ENCODE results near the gene TDRD1. TPM values are rescaled to one million over a fixed set of nuclear protein-coding genes. Genes with fewer than 3 reads are reported as not detected.
"Not testable (repeated sequence)": the region's sequence is repeated elsewhere in the genome, so short reads cannot be mapped to it uniquely, and the experiment has no call there.

TDRD1 gene
- total RNA-seq, 3 donors from 2014 or later (not counting 1 experiment from before 2014, with no cell fraction given) = 0.08 to 0.33 (median 0.09) TPM

GRCh38 chr10:114140036-114140435 is 39.1 kb upstream of the TDRD1 start:
- intact Hi-C loops (cut with micrococcal nuclease) = no loop called here
- H3K27me3 Mint-ChIP-seq (ENCODE audit: low read depth in 2 of 2) = no peaks in the 10 kb centered on the region
- no peak overlapping the region for H3K27ac ChIP-seq (ENCODE audit: low read length)
- no peaks in the 10 kb centered on the region for H3K4me1 Mint-ChIP-seq
- no peaks in the 10 kb centered on the region for H3K4me1 ChIP-seq (ENCODE audit: control insufficient read depth, insufficient read depth, low read length)
- H3K9me3 Mint-ChIP-seq = no peaks in the 10 kb centered on the region
- no peaks in the 10 kb centered on the region for H3K27me3 ChIP-seq (ENCODE audit: control insufficient read depth, insufficient read depth, low read length)
- 100% methylated on average over 1 of the region's 1 CpG for WGBS (ENCODE audit: insufficient coverage)
- H3K9me3 ChIP-seq (ENCODE audit: control insufficient read depth, insufficient read depth, low read length) = no peaks in the 10 kb centered on the region
- H3K36me3 Mint-ChIP-seq = peaks cover 14% of the 10 kb centered on the region
- no peak overlapping the region for H3K4me3 Mint-ChIP-seq
- peaks cover 69% of the 10 kb centered on the region for H3K36me3 ChIP-seq (ENCODE audit: control insufficient read depth, insufficient read depth, low read length)
- no peak overlapping the region for H3K4me3 ChIP-seq (ENCODE audit: low read length)
- no peak for TF ChIP-seq CTCF (IDR thresholded peaks at IDR 0.05)
- no peak overlapping the region for H3K27ac Mint-ChIP-seq
- ATAC-seq (no peak), DNase-seq (no peak)

- DNase-seq; H3K27ac Mint-ChIP-seq; H3K27ac ChIP-seq (ENCODE audit: low read length); H3K4me1 ChIP-seq (ENCODE audit: control insufficient read depth, insufficient read depth, low read length); H3K36me3 Mint-ChIP-seq; ATAC-seq; H3K4me1 Mint-ChIP-seq; H3K9me3 Mint-ChIP-seq; H3K9me3 ChIP-seq (ENCODE audit: control insufficient read depth, insufficient read depth, low read length); H3K4me3 Mint-ChIP-seq; H3K4me3 ChIP-seq (ENCODE audit: low read length); intact Hi-C loops (cut with micrococcal nuclease); H3K27me3 Mint-ChIP-seq (ENCODE audit: low read depth in 2 of 2); H3K27me3 ChIP-seq (ENCODE audit: control insufficient read depth, insufficient read depth, low read length): not testable (repeated sequence)
- 96% methylated on average over 2 of the region's 2 CpGs for WGBS (ENCODE audit: insufficient coverage)
- H3K36me3 ChIP-seq (ENCODE audit: control insufficient read depth, insufficient read depth, low read length) = peaks cover 68% of the 10 kb centered on the region
These were observed 38.3 kb upstream of the TDRD1 start for GRCh38 chr10:114140827-114141226.

GRCh38 chr10:114142018-114142417 is 37.1 kb upstream of the TDRD1 start:
- Mint-ChIP-seq H3K9me3 (no peaks in the 10 kb centered on the region), H3K27ac (no peak overlapping the region), H3K4me1 (peaks cover 0 to 4% of the 10 kb centered on the region in 2 donors), H3K4me3 (no peak overlapping the region), H3K36me3 (peaks cover 6% of the 10 kb centered on the region), H3K27me3 (ENCODE audit: low read depth in 2 of 2) (no peaks in the 10 kb centered on the region)
- Histone ChIP-seq H3K27me3 (ENCODE audit: control insufficient read depth, insufficient read depth, low read length) (no peaks in the 10 kb centered on the region), H3K4me3 (ENCODE audit: low read length) (no peak overlapping the region), H3K36me3 (ENCODE audit: control insufficient read depth, insufficient read depth, low read length) (peaks cover 61% of the 10 kb centered on the region), H3K4me1 (ENCODE audit: control insufficient read depth, insufficient read depth, low read length) (no peaks in the 10 kb centered on the region), H3K27ac (ENCODE audit: low read length) (no peak overlapping the region), H3K9me3 (ENCODE audit: control insufficient read depth, insufficient read depth, low read length) (no peaks in the 10 kb centered on the region)
- WGBS (ENCODE audit: insufficient coverage) = 93% methylated on average over 3 of the region's 3 CpGs
- no peak for DNase-seq
- TF ChIP-seq CTCF (IDR thresholded peaks at IDR 0.05) = no peak
- ATAC-seq = no peak
- intact Hi-C loops (cut with micrococcal nuclease) = no loop called here

DNA sequence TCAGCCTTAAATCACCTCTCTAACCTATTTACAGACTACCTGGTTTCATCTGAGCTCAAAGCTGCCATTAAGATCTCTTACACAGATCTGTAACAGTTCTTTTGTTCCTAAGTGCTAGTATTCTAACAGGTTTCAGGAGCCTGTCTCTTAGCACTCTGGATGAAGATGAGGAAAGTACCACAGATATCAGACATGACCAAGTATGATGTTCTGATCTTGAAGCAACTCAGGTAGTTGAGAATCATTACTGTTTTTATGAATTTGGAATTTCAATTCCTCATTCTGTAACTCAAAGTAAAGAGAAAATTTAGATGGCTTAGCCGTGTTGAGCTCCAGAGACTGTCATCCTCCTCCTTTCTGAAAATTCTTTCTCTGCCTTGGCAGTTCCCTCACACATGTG is 36.0 kb upstream of the TDRD1 start:
- Mint-ChIP-seq H3K4me3 (no peak overlapping the region), H3K4me1 (peaks cover 0 to 4% of the 10 kb centered on the region in 2 donors), H3K27me3 (ENCODE audit: low read depth in 2 of 2) (no peaks in the 10 kb centered on the region), H3K36me3 (peaks cover 6% of the 10 kb centered on the region), H3K27ac (no peak overlapping the region), H3K9me3 (no peaks in the 10 kb centered on the region)
- H3K27ac ChIP-seq (ENCODE audit: low read length) = no peak overlapping the region
- ATAC-seq (no peak), DNase-seq (no peak)
- H3K4me1 ChIP-seq (ENCODE audit: control insufficient read depth, insufficient read depth, low read length) = no peaks in the 10 kb centered on the region
- H3K27me3 ChIP-seq (ENCODE audit: control insufficient read depth, insufficient read depth, low read length) = no peaks in the 10 kb centered on the region
- whole genome bisulfite sequencing (ENCODE audit: insufficient coverage) = 100% methylated on average over 1 of the region's 1 CpG
- H3K36me3 ChIP-seq (ENCODE audit: control insufficient read depth, insufficient read depth, low read length) = peaks cover 65% of the 10 kb centered on the region
- intact Hi-C loops (cut with micrococcal nuclease) = no loop called here
- no peaks in the 10 kb centered on the region for H3K9me3 ChIP-seq (ENCODE audit: control insufficient read depth, insufficient read depth, low read length)
- no peak for TF ChIP-seq CTCF (IDR thresholded peaks at IDR 0.05)
- no peak overlapping the region for H3K4me3 ChIP-seq (ENCODE audit: low read length)

DNA sequence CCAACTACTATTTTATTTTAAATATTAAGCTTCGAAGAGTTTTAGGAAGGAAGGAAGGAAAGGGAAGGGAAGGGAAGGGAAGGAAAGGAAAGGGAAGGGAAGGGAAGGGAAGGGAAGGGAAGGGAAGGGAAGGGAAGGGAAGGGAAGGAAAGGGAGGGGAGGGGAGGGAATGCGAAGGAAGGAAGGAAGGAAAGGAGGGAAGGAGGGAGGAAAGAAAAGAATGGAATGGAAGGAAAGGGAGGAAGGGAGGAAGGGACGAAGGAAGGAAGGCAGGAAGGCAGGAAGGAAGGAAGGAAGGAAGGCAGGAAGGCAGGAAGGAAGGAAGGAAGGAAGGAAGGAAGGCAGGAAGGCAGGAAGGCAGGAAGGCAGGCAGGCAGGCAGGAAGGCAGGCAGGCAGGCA is 29.7 kb upstream of the TDRD1 start:
- H3K36me3 ChIP-seq (ENCODE audit: control insufficient read depth, insufficient read depth, low read length) = peaks cover 49% of the 10 kb centered on the region

More for the DNA sequence above, 29.7 kb upstream of the TDRD1 start:
- Mint-ChIP-seq H3K4me1 (peaks cover 17 to 18% of the 10 kb centered on the region in 2 donors), H3K36me3 (peaks cover 14% of the 10 kb centered on the region)
- H3K4me1 ChIP-seq (ENCODE audit: control insufficient read depth, insufficient read depth, low read length); intact Hi-C loops (cut with micrococcal nuclease); H3K27ac Mint-ChIP-seq; H3K27me3 ChIP-seq (ENCODE audit: control insufficient read depth, insufficient read depth, low read length); H3K4me3 ChIP-seq (ENCODE audit: low read length); H3K9me3 ChIP-seq (ENCODE audit: control insufficient read depth, insufficient read depth, low read length); DNase-seq; H3K9me3 Mint-ChIP-seq; H3K4me3 Mint-ChIP-seq; H3K27me3 Mint-ChIP-seq (ENCODE audit: low read depth in 2 of 2); H3K27ac ChIP-seq (ENCODE audit: low read length); ATAC-seq: not testable (repeated sequence)
- WGBS (ENCODE audit: insufficient coverage) = 92% methylated on average over 2 of the region's 3 CpGs
